Activated CD8-positive, alpha-beta memory T cell treated with anti-CD3 and anti-CD28 coated beads for 4 hours (primary cell): ENCODE measurements around the gene ARHGAP26.

ENCODE experiments used
- DNase-seq, 2 donors: peaks; one replicate each; pipeline ENCODE4 v3.0.0-alpha.2; 2020; ENCODE audit warnings: low read depth in 2 of 2

ARHGAP26 gene

DNA sequence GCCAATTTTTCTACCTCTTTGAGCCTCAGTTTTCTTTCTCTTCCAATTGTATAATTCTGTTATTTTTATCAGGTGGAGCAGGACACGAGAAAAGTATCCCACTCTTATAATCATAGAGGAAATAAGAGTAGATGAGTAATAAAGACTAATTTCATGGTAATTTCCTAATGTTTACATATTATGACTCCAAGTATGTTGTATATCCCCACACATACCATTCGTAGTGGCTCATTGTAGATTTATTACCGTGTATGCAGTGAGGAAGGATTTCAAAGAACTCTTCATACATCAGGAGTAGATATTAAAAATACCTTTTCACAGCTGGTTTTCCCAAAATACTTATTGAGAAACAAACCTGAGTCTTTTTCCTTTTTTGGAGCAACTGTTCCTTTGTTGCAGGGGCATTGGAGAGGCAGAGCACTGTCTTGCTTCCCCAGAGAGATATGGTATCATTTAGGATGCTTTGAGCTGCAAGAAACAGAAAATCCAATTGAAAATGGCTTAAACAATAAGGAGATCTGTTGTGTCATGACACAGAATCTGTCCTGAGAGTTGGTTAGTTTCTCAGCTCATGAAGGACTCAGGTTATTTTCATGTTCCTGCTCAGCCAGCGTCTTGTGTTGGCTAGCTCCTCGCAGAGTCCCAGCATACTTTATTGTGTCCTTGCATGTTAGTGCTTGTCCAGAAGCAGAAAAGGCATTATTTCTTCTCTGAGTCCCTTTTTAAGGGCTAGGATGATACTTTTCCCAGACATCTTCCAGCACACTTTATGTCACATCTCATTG lies 291.2 kb downstream of the ARHGAP26 start:
- no peak for DNase-seq

- no peak for DNase-seq
Observed at GRCh38 chr5:143062379-143062778, 292.2 kb downstream of the ARHGAP26 start.

DNA sequence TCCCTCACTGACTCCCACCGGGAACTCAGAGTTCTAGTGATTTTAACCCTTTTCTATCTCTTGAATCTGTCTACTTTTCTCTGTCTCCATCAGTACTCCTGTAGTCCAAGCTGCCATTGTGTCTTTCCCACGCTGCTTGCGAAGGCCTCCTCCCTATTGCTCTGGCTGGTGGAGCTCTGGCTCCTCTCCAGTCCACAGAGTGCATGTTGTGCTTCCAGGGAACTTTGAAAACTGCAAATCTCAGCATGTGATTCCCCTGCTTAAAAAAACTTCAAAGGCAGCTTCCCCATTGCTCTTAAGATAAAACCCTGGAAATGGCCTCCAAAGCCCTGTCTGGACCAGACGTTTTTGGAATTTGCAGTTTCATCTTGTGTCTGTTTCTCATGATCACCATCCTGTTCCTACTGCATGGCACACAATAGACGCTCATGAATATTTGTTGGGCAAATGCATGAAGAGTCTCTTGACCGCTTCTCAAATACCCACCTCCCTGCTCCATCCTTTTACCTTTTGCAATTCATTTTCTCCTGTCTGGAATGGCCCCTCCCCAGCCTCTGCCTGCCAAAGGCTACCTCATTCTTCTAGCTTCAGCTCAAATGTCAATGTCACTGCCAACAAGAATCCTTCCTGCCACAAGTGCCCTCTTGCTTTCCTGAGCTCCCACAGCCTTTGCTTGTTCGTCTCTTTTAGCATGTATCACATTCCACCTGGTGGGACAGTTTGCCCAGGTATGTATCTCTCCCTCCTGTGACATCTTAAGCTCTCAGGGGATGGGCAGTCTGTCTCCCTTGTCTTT lies 293.2 kb downstream of the ARHGAP26 start:
- no peak for DNase-seq

- no peak for DNase-seq
Observed at GRCh38 chr5:143064218-143064641, 294.1 kb downstream of the ARHGAP26 start.

DNA sequence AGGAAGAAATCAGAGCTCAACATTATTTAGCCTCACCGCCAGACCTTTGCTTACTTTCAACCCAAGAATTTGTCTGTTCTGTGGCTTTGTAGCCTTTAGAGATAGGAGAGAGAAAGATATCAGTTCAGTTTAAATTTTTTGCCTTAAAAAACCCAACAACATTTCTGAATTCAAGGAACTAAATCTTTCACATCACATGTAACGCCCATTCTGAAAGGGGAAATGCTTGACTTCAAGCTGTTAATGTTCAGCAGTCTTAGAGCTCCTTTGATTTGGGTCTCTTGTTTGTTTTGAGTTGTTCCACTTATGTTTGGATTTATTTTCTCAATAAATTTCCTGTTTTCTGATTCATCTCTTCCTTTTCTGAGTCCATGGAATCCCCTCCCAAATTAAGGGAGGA lies 294.5 kb downstream of the ARHGAP26 start:
- DNase-seq, result no peak

DNA sequence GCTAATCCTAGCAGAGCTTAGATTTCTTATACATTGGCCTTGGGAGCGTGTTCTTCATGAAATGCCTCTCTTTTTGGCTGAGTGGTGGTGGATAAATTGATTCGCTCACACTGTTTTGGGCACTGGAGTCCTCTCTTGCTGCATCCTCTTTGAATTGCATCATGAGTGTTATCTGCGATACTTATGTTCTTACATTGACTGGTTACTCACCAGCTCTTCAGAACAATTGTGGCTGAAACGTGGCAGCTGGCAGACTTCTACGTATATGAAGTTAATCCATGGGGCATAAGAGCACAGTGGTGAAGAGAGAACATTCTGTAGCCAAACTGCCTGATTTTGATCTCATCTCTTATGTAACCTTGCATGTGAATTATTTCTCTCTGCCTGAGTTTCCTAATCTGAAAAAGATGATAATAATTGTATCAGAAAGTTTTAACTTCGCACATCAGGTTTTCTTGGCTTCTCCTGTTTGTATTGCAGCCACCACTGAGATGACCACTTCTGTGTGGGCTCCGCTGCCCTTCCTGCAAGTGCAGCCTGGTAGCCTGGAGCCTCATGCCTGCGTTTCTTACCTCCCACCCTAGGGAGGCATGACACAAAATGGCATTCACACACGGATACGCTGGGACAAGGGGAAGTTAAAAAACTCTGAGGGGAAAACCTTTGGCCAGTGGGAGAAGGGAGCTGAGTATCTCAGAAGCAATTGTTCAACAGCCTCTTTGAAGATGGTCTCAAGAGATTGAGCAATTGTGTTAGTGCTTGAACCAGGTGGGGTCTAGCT lies 295.2 kb downstream of the ARHGAP26 start:
- DNase-seq, result no peak

DNA sequence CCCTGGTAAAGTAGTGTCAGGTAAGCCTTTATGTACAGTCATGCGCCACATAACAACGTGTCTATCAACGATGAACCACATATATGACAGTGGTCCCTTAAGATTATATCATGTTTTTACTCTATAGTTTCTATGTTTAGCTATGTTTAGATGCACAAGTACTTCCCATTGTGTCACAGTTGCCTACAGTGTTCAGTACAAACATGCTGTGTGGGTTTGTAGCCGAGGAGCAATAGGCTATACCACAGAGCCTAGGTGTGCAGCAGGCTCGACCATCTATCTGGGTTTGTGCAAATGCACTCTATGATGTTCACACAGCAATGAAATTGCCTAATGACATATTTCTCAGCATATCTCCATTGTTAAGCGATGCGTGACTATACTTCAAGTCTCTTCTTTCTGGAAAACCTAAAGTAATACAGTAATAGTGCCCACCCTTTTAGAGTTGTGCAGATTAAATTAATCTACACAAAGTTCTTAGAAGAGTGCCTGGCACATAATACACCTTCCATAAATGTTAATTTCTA lies 295.9 kb downstream of the ARHGAP26 start:
- DNase-seq, result no peak

DNA sequence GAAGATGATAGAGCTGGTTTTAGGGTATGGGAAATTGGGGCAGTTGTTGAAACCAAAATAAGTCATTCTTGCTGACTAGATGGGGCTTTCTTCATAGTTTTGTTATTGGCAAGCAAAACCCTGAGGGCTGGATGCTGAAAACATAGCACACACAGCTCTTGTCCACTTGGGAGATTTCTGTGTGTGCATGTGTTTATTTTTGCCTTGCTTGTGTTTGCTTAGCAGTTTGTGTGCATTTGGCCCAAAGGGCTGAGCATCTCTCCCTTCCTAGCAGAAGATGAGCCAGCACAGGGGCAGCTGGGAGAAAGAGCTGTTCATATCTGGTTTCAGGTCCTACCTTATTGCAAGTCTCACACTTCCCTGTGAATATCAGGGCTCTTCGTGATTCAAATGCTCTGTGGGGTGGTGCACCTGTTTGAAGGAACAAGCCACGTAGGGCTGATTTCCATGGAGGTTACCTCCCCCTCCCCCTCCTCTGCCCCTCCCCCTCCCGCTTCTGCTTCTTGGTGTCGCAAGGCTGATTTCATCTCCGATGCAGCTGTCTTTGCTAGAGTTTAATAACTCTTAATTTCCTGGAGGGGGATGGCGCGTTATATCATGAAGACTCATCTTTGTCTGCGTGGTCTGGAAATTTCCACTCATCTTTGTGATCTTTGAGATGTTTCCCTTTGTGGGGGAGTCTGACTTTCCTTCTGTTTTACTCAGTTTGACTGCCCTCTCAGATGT lies 296.5 kb downstream of the ARHGAP26 start:
- DNase-seq, result peak in 1 of 2 donors; percentile 28

- no peak for DNase-seq
Observed at GRCh38 chr5:143068712-143069111, 298.5 kb downstream of the ARHGAP26 start.

- no peak for DNase-seq
Observed at GRCh38 chr5:143071927-143072326, 301.8 kb downstream of the ARHGAP26 start.

DNA sequence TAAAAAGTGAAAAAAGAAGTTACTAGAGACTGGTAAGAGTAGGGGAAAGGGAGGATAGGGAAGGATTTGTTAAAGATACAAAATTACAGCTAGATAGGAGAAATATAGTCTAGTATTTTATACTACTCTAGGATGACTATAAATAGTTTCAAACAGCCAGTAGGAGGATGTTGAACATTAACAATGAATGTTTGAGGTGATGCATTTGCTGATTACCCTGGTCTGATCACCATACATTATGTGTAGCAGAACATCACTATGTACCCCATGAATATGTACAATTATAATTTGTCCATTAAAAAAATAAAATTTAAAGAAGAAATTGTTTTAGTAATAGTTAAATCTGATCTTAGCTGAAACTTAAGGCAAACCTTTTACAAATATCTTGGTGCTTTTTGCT lies 302.6 kb downstream of the ARHGAP26 start:
- no peak for DNase-seq

DNA sequence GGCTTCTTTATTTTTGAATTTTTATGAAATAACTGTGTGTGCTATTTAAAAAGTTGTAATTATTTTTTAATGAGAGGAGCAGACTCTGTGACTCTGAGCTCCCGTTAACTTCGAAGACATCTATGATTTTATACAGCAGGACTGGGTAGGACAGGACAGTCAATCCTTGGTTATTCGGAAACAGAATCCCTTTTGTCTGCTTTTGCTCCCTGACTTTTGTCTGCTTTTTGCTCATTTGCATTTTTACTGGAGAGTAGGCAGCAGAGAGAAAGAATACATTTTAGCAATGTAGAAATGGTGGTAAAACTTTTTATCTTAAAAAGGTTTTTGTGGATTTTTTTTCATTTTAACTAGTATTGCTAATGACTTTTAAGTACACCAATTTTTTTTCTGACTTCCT lies 303.6 kb downstream of the ARHGAP26 start:
- no peak for DNase-seq

DNA sequence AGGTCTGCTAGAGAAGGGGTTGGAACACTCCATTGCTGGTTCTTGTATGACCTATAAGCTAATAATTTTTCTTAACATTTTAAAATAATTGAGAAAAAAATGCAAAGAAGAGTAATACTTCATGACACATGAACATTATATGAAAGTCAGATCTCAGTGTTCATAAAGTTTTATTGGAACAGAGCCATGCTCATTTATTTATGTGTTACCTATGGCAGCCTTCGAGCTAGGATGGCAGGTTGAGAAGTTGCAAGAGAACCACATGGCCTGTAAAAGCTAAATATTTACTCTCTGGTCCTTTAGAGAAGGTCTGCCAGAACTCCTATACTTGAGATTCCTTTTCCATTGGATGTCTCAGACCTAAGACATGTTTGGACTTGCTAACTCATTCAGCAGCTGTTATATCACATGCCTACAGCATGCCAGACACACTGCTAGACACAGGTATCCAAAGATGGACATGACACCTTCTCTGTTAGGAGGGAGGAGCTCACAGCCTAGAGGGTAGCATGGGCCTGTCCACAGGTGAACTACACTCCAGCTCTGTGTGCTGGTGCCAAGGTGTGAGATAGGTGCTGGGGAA lies 304.3 kb downstream of the ARHGAP26 start:
- DNase-seq, result no peak

DNA sequence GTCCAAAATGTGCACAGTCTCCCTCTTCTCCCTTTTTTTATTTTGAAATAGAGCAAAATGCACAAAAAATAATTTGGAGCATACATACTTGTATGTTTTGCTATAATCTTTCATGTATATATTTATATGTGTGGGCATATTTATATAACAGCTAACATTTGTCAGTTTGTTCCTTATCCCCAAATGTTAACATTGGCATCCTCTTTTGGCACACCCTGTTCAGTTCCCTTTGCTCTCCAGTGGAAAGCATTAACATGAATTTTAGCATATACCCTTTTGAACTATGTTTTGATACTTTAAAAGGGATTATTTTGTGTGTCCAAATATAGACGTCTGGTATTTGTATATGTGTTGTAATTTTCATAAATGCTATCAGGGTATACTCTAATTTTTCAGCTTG lies 306.2 kb downstream of the ARHGAP26 start:
- no peak for DNase-seq

DNA sequence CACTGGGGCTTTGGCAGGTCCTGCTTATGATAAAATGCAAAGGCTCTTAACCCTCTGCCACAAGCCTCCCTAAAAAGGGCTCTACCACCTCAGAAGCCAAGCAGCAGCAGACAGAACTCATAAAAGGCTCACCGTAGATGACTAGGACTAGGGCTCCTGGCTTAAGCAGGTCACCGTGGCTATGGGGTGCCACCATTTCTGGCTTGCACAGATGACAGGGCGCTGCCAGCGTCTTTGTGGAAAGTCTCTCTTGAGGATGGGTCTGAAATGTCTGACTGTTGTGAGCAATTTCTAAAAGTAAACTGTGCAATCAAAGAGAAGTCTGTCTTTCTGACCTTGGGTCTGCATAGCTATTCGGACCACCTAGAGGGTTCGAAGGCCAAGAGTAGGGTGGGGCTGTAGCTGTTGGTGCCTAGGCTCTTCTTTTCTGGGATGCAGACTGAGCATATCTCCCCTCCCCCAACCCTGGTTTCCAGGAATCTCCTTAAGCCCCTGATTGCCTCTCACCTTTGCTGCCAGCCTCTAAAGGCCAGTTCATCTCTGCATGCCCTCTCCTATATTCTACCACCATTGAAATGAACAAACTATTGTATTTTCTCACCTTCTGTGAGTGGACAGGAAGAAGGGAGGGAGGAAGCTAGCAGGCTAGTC lies 307.4 kb downstream of the ARHGAP26 start:
- no peak for DNase-seq

- DNase-seq, result no peak
Observed at GRCh38 chr5:143078313-143078712, 308.1 kb downstream of the ARHGAP26 start.

GRCh38 chr5:143078971-143079370 lies 308.8 kb downstream of the ARHGAP26 start:
- no peak for DNase-seq

DNA sequence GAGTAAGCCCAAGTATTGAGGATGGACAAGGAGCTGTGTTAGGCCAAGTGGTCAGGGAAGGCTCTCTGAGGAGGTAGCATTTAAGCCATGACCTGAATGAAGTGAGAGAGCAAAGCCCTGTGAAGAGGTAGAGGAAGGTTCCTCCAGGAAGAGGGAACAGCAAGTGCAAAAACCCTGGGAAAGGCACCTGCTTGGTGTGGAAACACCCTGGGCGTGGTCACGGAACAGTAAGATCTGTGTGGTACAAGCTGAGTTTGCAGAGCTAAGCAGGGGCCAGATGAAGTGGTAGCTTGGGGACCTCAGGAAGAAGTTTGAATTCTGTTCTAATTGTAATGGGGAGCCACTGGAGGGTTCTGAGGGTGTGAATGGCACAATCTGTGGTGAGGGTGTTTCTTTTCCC lies 310.2 kb downstream of the ARHGAP26 start:
- no peak for DNase-seq

DNA sequence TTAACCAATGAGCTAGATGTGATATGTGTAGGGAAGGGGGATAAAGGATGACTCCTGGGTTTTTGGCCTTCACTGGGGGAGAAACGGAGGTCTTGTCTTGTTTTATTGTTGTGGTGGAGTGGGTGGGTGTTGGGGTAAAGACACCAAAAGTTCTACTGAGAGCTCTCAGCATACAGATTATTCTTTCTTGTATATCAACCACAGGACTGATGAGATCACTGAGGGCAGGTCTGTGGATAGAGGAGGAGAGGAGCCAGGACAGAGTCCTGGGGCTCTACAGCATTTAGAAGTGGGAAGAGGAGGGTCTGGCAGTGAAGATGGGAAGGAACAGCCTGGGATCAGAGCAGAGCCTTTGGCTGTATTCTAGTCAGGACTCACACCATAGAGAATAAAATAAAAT lies 310.8 kb downstream of the ARHGAP26 start:
- DNase-seq, result no peak

DNA sequence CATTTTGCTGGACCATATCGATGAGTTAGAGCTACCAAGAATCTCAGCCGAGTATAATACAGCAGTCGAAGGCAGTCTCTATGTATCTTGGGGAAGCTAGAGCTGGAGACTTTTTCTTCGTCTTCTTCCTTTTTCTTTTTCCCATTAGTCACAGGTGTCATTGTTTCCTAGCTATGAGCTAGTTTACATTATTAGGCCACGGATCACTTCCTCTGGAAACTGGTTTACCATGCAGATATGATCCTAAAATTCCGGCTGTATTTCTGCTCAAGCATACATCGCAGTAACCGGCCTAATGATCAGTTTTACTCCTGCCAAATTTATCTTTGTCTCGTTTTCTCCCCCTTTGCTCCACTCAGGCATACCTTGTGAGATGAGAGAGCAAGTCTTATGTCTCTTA lies 312.8 kb downstream of the ARHGAP26 start:
- DNase-seq, result no peak

DNA sequence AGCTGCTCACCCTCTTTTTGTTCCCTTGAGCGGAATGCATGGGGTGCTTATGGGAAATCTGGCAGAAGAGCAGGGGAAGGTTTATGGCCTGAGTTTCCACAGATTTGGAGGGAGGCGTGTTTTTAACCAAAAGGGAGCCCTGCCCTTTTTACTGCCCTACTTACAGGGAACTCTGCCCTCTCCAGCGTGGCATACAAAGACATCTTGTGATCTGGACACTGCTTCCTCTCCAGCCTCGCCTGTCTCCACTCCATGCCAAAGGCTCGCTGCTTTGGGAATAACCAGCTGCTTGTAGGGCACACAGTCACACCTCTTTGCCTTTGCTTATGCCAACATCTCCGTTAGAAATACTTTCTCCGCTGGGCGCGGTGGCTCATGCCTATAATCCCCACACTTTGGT lies 314.2 kb downstream of the ARHGAP26 start:
- DNase-seq, result no peak
